ENCODE measurements around the gene SUN5. TPM values are rescaled to one million over a fixed set of nuclear protein-coding genes. Genes with fewer than 3 reads are reported as not detected.
"Not testable (repeated sequence)": the region's sequence is repeated elsewhere in the genome, so short reads cannot be mapped to it uniquely, and the experiment has no call there.

SUN5 gene
- not detected for polyA plus RNA-seq (2013, experiment 1 of 2)
- not detected for polyA plus RNA-seq (2013, experiment 2 of 2)

- no peaks in the 10 kb centered on the region for H3K9me3 ChIP-seq (ENCODE audit: control insufficient read depth, low read length)
- 85 to 97% methylated on average over 5 to 6 of the region's 6 CpGs for WGBS, 2 experiments (ENCODE audit: insufficient coverage in 2 of 2)
- no peaks in the 10 kb centered on the region for H3K36me3 ChIP-seq (ENCODE audit: control insufficient read depth, insufficient read depth, low read length)
- no peak within 1 kb of the TSS for H3K27ac ChIP-seq (ENCODE audit: low read depth, low read length, severe bottlenecking)
- no peaks in the 10 kb centered on the region for H3K4me1 ChIP-seq (ENCODE audit: control insufficient read depth, insufficient read depth, low read length, poor library complexity, severe bottlenecking)
- H3K4me3 ChIP-seq (ENCODE audit: extremely low read depth, insufficient read depth, low read length, poor library complexity, severe bottlenecking) = no peak within 1 kb of the TSS
Measured at GRCh38 chr20:33004141-33004751, at the start of gene SUN5. SUN5 (minus strand) TSS chr20:33004433; CDS start chr20:33004340, 93 bp downstream.

- no peaks in the 10 kb centered on the region for H3K36me3 ChIP-seq (ENCODE audit: control insufficient read depth, insufficient read depth, low read length)
- H3K4me3 ChIP-seq (ENCODE audit: extremely low read depth, insufficient read depth, low read length, poor library complexity, severe bottlenecking) = no peak within 1 kb of the TSS
- no peak within 1 kb of the TSS for H3K27ac ChIP-seq (ENCODE audit: low read depth, low read length, severe bottlenecking)
- no peaks in the 10 kb centered on the region for H3K9me3 ChIP-seq (ENCODE audit: control insufficient read depth, low read length)
- H3K4me1 ChIP-seq (ENCODE audit: control insufficient read depth, insufficient read depth, low read length, poor library complexity, severe bottlenecking) = no peaks in the 10 kb centered on the region
- WGBS, 2 experiments (ENCODE audit: insufficient coverage in 2 of 2) = 82 to 85% methylated on average over 19 to 20 of the region's 25 CpGs
Measured at GRCh38 chr20:33053291-33054106, 49.3 kb upstream of the SUN5 start, which contains the start of gene BPIFB3. BPIFB3 (plus strand) TSS chr20:33053903; CDS start chr20:33055436, 1,533 bp downstream.

- Histone ChIP-seq H3K9me3 (ENCODE audit: control insufficient read depth, low read length) (peaks cover 2% of the 10 kb centered on the region), H3K4me1 (ENCODE audit: control insufficient read depth, insufficient read depth, low read length, poor library complexity, severe bottlenecking) (no peaks in the 10 kb centered on the region), H3K4me3 (ENCODE audit: extremely low read depth, insufficient read depth, low read length, poor library complexity, severe bottlenecking) (no peak overlapping the region), H3K36me3 (ENCODE audit: control insufficient read depth, insufficient read depth, low read length) (no peaks in the 10 kb centered on the region), H3K27ac (ENCODE audit: low read depth, low read length, severe bottlenecking) (no peak overlapping the region)
- 80 to 81% methylated on average over 4 of the region's 4 CpGs for WGBS, 2 experiments (ENCODE audit: insufficient coverage in 2 of 2)
Measured at GRCh38 chr20:33051333-33051732, 47.1 kb upstream of the SUN5 start.

- H3K4me1 ChIP-seq (ENCODE audit: control insufficient read depth, insufficient read depth, low read length, poor library complexity, severe bottlenecking) = no peaks in the 10 kb centered on the region
- H3K4me3 ChIP-seq (ENCODE audit: extremely low read depth, insufficient read depth, low read length, poor library complexity, severe bottlenecking) = no peak overlapping the region
- H3K9me3 ChIP-seq (ENCODE audit: control insufficient read depth, low read length) = peaks cover 14% of the 10 kb centered on the region
- H3K27ac ChIP-seq (ENCODE audit: low read depth, low read length, severe bottlenecking) = no peak overlapping the region
- H3K36me3 ChIP-seq (ENCODE audit: control insufficient read depth, insufficient read depth, low read length) = no peaks in the 10 kb centered on the region
- WGBS, 2 experiments (ENCODE audit: insufficient coverage in 2 of 2) = 86% methylated on average over 1 of the region's 3 CpGs; no CpG with 5 or more reads in 1 of the 2 experiments
Measured at GRCh38 chr20:33046412-33046811, 42.2 kb upstream of the SUN5 start.

- not testable (repeated sequence) for H3K36me3 ChIP-seq (ENCODE audit: control insufficient read depth, insufficient read depth, low read length); H3K4me3 ChIP-seq (ENCODE audit: extremely low read depth, insufficient read depth, low read length, poor library complexity, severe bottlenecking); H3K4me1 ChIP-seq (ENCODE audit: control insufficient read depth, insufficient read depth, low read length, poor library complexity, severe bottlenecking); H3K27ac ChIP-seq (ENCODE audit: low read depth, low read length, severe bottlenecking)
- 90 to 93% methylated on average over 11 of the region's 15 CpGs for WGBS, 2 experiments (ENCODE audit: insufficient coverage in 2 of 2)
- peaks cover 14% of the 10 kb centered on the region for H3K9me3 ChIP-seq (ENCODE audit: control insufficient read depth, low read length)
Measured at GRCh38 chr20:33045129-33045721, 41.0 kb upstream of the SUN5 start.

- H3K4me1 ChIP-seq (ENCODE audit: control insufficient read depth, insufficient read depth, low read length, poor library complexity, severe bottlenecking) = no peaks in the 10 kb centered on the region
- peaks cover 14% of the 10 kb centered on the region for H3K9me3 ChIP-seq (ENCODE audit: control insufficient read depth, low read length)
- no CpG with 5 or more reads among the region's 1 CpG for WGBS, 2 experiments (ENCODE audit: insufficient coverage in 2 of 2)
- no peak overlapping the region for H3K4me3 ChIP-seq (ENCODE audit: extremely low read depth, insufficient read depth, low read length, poor library complexity, severe bottlenecking)
- H3K27ac ChIP-seq (ENCODE audit: low read depth, low read length, severe bottlenecking) = no peak overlapping the region
- H3K36me3 ChIP-seq (ENCODE audit: control insufficient read depth, insufficient read depth, low read length) = no peaks in the 10 kb centered on the region
Measured at GRCh38 chr20:33043731-33044181, 39.5 kb upstream of the SUN5 start.

- peaks cover 14% of the 10 kb centered on the region for H3K9me3 ChIP-seq (ENCODE audit: control insufficient read depth, low read length)
- 67 to 100% methylated on average over 1 of the region's 2 CpGs for WGBS, 2 experiments (ENCODE audit: insufficient coverage in 2 of 2)
- no peak overlapping the region for H3K4me3 ChIP-seq (ENCODE audit: extremely low read depth, insufficient read depth, low read length, poor library complexity, severe bottlenecking)
- no peak overlapping the region for H3K27ac ChIP-seq (ENCODE audit: low read depth, low read length, severe bottlenecking)
- H3K36me3 ChIP-seq (ENCODE audit: control insufficient read depth, insufficient read depth, low read length) = no peaks in the 10 kb centered on the region
- H3K4me1 ChIP-seq (ENCODE audit: control insufficient read depth, insufficient read depth, low read length, poor library complexity, severe bottlenecking) = no peaks in the 10 kb centered on the region
Measured at GRCh38 chr20:33042983-33043730, 38.9 kb upstream of the SUN5 start.

GRCh38 chr20:33042430-33042829 lies 38.2 kb upstream of the SUN5 start:
- no peaks in the 10 kb centered on the region for H3K36me3 ChIP-seq (ENCODE audit: control insufficient read depth, insufficient read depth, low read length)
- peaks cover 14% of the 10 kb centered on the region for H3K9me3 ChIP-seq (ENCODE audit: control insufficient read depth, low read length)
- no peak overlapping the region for H3K27ac ChIP-seq (ENCODE audit: low read depth, low read length, severe bottlenecking)
- 69 to 89% methylated on average over 3 of the region's 3 CpGs for WGBS, 2 experiments (ENCODE audit: insufficient coverage in 2 of 2)
- no peak overlapping the region for H3K4me3 ChIP-seq (ENCODE audit: extremely low read depth, insufficient read depth, low read length, poor library complexity, severe bottlenecking)
- H3K4me1 ChIP-seq (ENCODE audit: control insufficient read depth, insufficient read depth, low read length, poor library complexity, severe bottlenecking) = no peaks in the 10 kb centered on the region

- WGBS, 2 experiments (ENCODE audit: insufficient coverage in 2 of 2) = 81 to 91% methylated on average over 4 of the region's 4 CpGs
- Histone ChIP-seq H3K4me3 (ENCODE audit: extremely low read depth, insufficient read depth, low read length, poor library complexity, severe bottlenecking) (no peak overlapping the region), H3K36me3 (ENCODE audit: control insufficient read depth, insufficient read depth, low read length) (no peaks in the 10 kb centered on the region), H3K27ac (ENCODE audit: low read depth, low read length, severe bottlenecking) (no peak overlapping the region), H3K9me3 (ENCODE audit: control insufficient read depth, low read length) (no peaks in the 10 kb centered on the region), H3K4me1 (ENCODE audit: control insufficient read depth, insufficient read depth, low read length, poor library complexity, severe bottlenecking) (no peaks in the 10 kb centered on the region)
Measured at GRCh38 chr20:33038243-33038642, 34.0 kb upstream of the SUN5 start.

GRCh38 chr20:33037456-33037855 lies 33.2 kb upstream of the SUN5 start:
- WGBS, 2 experiments (ENCODE audit: insufficient coverage in 2 of 2) = 72 to 80% methylated on average over 5 of the region's 5 CpGs
- H3K4me1 ChIP-seq (ENCODE audit: control insufficient read depth, insufficient read depth, low read length, poor library complexity, severe bottlenecking) = no peaks in the 10 kb centered on the region
- no peaks in the 10 kb centered on the region for H3K9me3 ChIP-seq (ENCODE audit: control insufficient read depth, low read length)
- H3K27ac ChIP-seq (ENCODE audit: low read depth, low read length, severe bottlenecking) = no peak overlapping the region
- H3K36me3 ChIP-seq (ENCODE audit: control insufficient read depth, insufficient read depth, low read length) = no peaks in the 10 kb centered on the region
- H3K4me3 ChIP-seq (ENCODE audit: extremely low read depth, insufficient read depth, low read length, poor library complexity, severe bottlenecking) = no peak overlapping the region

All from mesodermal cell (in vitro differentiated cells).